ENCODE measurements around the gene PREP.

DNA sequence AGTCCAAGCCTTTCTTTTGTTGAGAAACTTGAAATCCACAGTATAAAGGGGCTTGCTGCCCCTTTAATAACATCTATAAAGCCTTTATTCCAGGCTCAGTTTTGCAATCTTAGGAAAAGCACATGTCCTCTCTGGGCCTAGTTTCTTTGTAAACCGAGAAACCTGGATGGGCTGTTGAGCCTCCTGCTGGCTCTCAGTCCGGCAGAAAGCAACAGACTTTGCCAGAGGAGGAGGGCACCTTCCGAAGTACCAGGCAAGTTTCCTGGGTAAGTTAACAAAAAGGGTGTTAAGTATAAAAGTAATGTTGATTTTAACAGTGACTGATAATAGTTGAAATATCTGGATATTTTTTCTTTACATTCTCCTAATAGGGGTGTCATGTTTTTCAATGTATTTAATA lies 124.1 kb downstream of the PREP start:
- TF ChIP-seq CTCF (IDR thresholded peaks at IDR 0.05 in 4 of 5, conservative IDR thresholded peaks at IDR 0.05 in 1 of 5) (peak in 1 of 5 experiments; percentile 20), POLR2A (IDR thresholded peaks at IDR 0.05) (peak; percentile 77 to 85)
